HCEC 1CT (cell line): ENCODE measurements around the gene NGDN.

Experiments used
- DNase-seq: peaks from one replicate; pipeline ENCODE4 v3.0.0-alpha.2; 2017

The NGDN gene

GRCh38 chr14:23523229-23524016, 53.9 kb downstream of the NGDN start:
- DNase-seq, result no peak

- DNase-seq, result no peak
These were observed 55.5 kb downstream of the NGDN start for GRCh38 chr14:23524954-23525353.

- no peak for DNase-seq
These were observed 56.1 kb downstream of the NGDN start for GRCh38 chr14:23525611-23526010.
